ENCODE data around the gene DBX2.
"Not testable (repeated sequence)": the region's sequence is repeated elsewhere in the genome, so short reads cannot be mapped to it uniquely, and the experiment has no call there.

The DBX2 gene

GRCh38 chr12:45050751-45051571, at the start of gene DBX2:
Gene DBX2 (minus strand): TSS chr12:45051099. CDS start chr12:45050927, 172 bp downstream.
- TF ChIP-seq CTCF (IDR thresholded peaks at IDR 0.05; ENCODE audit: insufficient read depth, low read length, poor library complexity, severe bottlenecking) = no peak
- no peak for TF ChIP-seq EZH2phosphoT487 (conservative IDR thresholded peaks at IDR 0.05; ENCODE audit: low read length)
- Histone ChIP-seq H3K79me2 (ENCODE audit: insufficient read depth, low read length) (no peaks in the 10 kb centered on the region), H3K9ac (ENCODE audit: low read length) (no peak within 1 kb of the TSS), H3K27me3 (ENCODE audit: low read length) (no peaks in the 10 kb centered on the region), H3K4me3 (ENCODE audit: insufficient read depth, low read length, poor library complexity, severe bottlenecking) (no peak within 1 kb of the TSS), H2AFZ (ENCODE audit: low read depth, low read length, severe bottlenecking) (no peak within 1 kb of the TSS), H3K36me3 (ENCODE audit: low read length) (no peaks in the 10 kb centered on the region), H3K4me2 (ENCODE audit: low read depth, low read length, poor library complexity, severe bottlenecking) (no peak within 1 kb of the TSS), H3K9me2 (replicated peaks; ENCODE audit: insufficient read depth, low read length) (no peaks in the 10 kb centered on the region), H3F3A (ENCODE audit: insufficient read depth) (no peaks in the 10 kb centered on the region), H3K9me3 (ENCODE audit: insufficient read depth, low read length) (no peaks in the 10 kb centered on the region), H3K27ac (ENCODE audit: low read depth, low read length) (no peak within 1 kb of the TSS), H4K20me1 (ENCODE audit: low read depth, low read length) (no peaks in the 10 kb centered on the region)

GRCh38 chr12:45098766-45099165, 47.9 kb upstream of the DBX2 start:
- no peak overlapping the region for H3K4me3 ChIP-seq (ENCODE audit: insufficient read depth, low read length, poor library complexity, severe bottlenecking)
- no peaks in the 10 kb centered on the region for H3K79me2 ChIP-seq (ENCODE audit: insufficient read depth, low read length)
- H4K20me1 ChIP-seq (ENCODE audit: low read depth, low read length) = no peaks in the 10 kb centered on the region
- H3K27ac ChIP-seq (ENCODE audit: low read depth, low read length) = no peak overlapping the region
- no peaks in the 10 kb centered on the region for H3K27me3 ChIP-seq (ENCODE audit: low read length)
- no peak for TF ChIP-seq EZH2phosphoT487 (conservative IDR thresholded peaks at IDR 0.05; ENCODE audit: low read length)
- no peak for TF ChIP-seq CTCF (IDR thresholded peaks at IDR 0.05; ENCODE audit: insufficient read depth, low read length, poor library complexity, severe bottlenecking)
- H3K4me2 ChIP-seq (ENCODE audit: low read depth, low read length, poor library complexity, severe bottlenecking) = no peak overlapping the region
- H2AFZ ChIP-seq (ENCODE audit: low read depth, low read length, severe bottlenecking) = no peak overlapping the region
- H3K9me2 ChIP-seq (replicated peaks; ENCODE audit: insufficient read depth, low read length) = no peaks in the 10 kb centered on the region
- no peaks in the 10 kb centered on the region for H3K36me3 ChIP-seq (ENCODE audit: low read length)
- H3K9me3 ChIP-seq (ENCODE audit: insufficient read depth, low read length) = no peaks in the 10 kb centered on the region
- no peaks in the 10 kb centered on the region for H3F3A ChIP-seq (ENCODE audit: insufficient read depth)
- no peak overlapping the region for H3K9ac ChIP-seq (ENCODE audit: low read length)

- H3F3A ChIP-seq (ENCODE audit: insufficient read depth); H3K4me2 ChIP-seq (ENCODE audit: low read depth, low read length, poor library complexity, severe bottlenecking); H3K9me2 ChIP-seq (replicated peaks; ENCODE audit: insufficient read depth, low read length); H3K79me2 ChIP-seq (ENCODE audit: insufficient read depth, low read length); H3K9ac ChIP-seq (ENCODE audit: low read length); H3K27ac ChIP-seq (ENCODE audit: low read depth, low read length); H3K36me3 ChIP-seq (ENCODE audit: low read length); H3K4me3 ChIP-seq (ENCODE audit: insufficient read depth, low read length, poor library complexity, severe bottlenecking); H2AFZ ChIP-seq (ENCODE audit: low read depth, low read length, severe bottlenecking); H3K9me3 ChIP-seq (ENCODE audit: insufficient read depth, low read length); H4K20me1 ChIP-seq (ENCODE audit: low read depth, low read length); H3K27me3 ChIP-seq (ENCODE audit: low read length): not testable (repeated sequence)
These were observed 44.5 kb upstream of the DBX2 start for GRCh38 chr12:45095417-45095816.

- H3K4me2 ChIP-seq (ENCODE audit: low read depth, low read length, poor library complexity, severe bottlenecking) = no peak overlapping the region
- no peak overlapping the region for H3K4me3 ChIP-seq (ENCODE audit: insufficient read depth, low read length, poor library complexity, severe bottlenecking)
- H3K27me3 ChIP-seq (ENCODE audit: low read length) = no peaks in the 10 kb centered on the region
- H2AFZ ChIP-seq (ENCODE audit: low read depth, low read length, severe bottlenecking) = no peak overlapping the region
- no peaks in the 10 kb centered on the region for H4K20me1 ChIP-seq (ENCODE audit: low read depth, low read length)
- H3K27ac ChIP-seq (ENCODE audit: low read depth, low read length) = no peak overlapping the region
- TF ChIP-seq CTCF (IDR thresholded peaks at IDR 0.05; ENCODE audit: insufficient read depth, low read length, poor library complexity, severe bottlenecking) = no peak
- no peak for TF ChIP-seq EZH2phosphoT487 (conservative IDR thresholded peaks at IDR 0.05; ENCODE audit: low read length)
- no peak overlapping the region for H3K9ac ChIP-seq (ENCODE audit: low read length)
- no peaks in the 10 kb centered on the region for H3K36me3 ChIP-seq (ENCODE audit: low read length)
- no peaks in the 10 kb centered on the region for H3F3A ChIP-seq (ENCODE audit: insufficient read depth)
- H3K9me3 ChIP-seq (ENCODE audit: insufficient read depth, low read length) = no peaks in the 10 kb centered on the region
- H3K79me2 ChIP-seq (ENCODE audit: insufficient read depth, low read length) = no peaks in the 10 kb centered on the region
- no peaks in the 10 kb centered on the region for H3K9me2 ChIP-seq (replicated peaks; ENCODE audit: insufficient read depth, low read length)
These were observed 42.2 kb upstream of the DBX2 start for GRCh38 chr12:45093051-45093450.
